ENCODE measurements around the gene GSG1. TPM values are rescaled to one million over a fixed set of nuclear protein-coding genes. Genes with fewer than 3 reads are reported as not detected.

GSG1 gene
- total and polyA plus RNA-seq, 2 donors (not counting 3 experiments of a cell fraction or from before 2014, with no cell fraction given), result not detected

GRCh38 chr12:13144266-13144828, 40.9 kb upstream of the GSG1 start:
- ChIA-PET POLR2A (no interaction called here), CTCF (no interaction called here)
- Histone ChIP-seq H3K36me3 (ENCODE audit: control insufficient read depth in 2 of 2, extremely low read depth in 1 of 2, insufficient read depth in 2 of 2, low read length in 2 of 2) (no peaks in the 10 kb centered on the region), H3K9me1 (replicated peaks; ENCODE audit: control insufficient read depth, extremely low read depth, insufficient read depth, low read length) (no peaks in the 10 kb centered on the region), H3K9me3 (replicated peaks; ENCODE audit: control insufficient read depth, insufficient read depth, low read length) (no peaks in the 10 kb centered on the region), H3K9ac (replicated peaks; ENCODE audit: extremely low read depth, insufficient read depth, low read length) (no peak overlapping the region), H2AFZ (ENCODE audit: low read depth, low read length) (peak overlapping the region; percentile 66), H3K4me2 (ENCODE audit: insufficient read depth, low read length) (peak overlapping the region; percentile 19), H3K79me2 (ENCODE audit: control insufficient read depth, insufficient read depth, low read length) (no peaks in the 10 kb centered on the region), H3K27ac (ENCODE audit: insufficient read depth, low read depth, low read length) (no peak overlapping the region), H3K27me3 (ENCODE audit: control insufficient read depth in 2 of 2, insufficient read depth in 2 of 2, low read length in 2 of 2) (no peaks in the 10 kb centered on the region), H3K4me1 (ENCODE audit: control insufficient read depth, extremely low read depth, insufficient read depth, low read length) (peaks cover 12% of the 10 kb centered on the region), H3K4me3 (replicated peaks in 1 of 3; ENCODE audit: insufficient read depth in 1 of 3, low read depth in 1 of 3, low read length in 3 of 3) (no peak overlapping the region), H4K20me1 (replicated peaks; ENCODE audit: control insufficient read depth, extremely low read depth, insufficient read depth, low read length) (no peaks in the 10 kb centered on the region)
- dilution Hi-C loops (cut with MboI; ENCODE audit: extremely low pct_ligation_motif_present, low sequenced_read_pairs), result no loop called here
- intact Hi-C loops (cut with micrococcal nuclease), result no loop called here
- TF ChIP-seq POLR2AphosphoS5 (IDR thresholded peaks at IDR 0.05; ENCODE audit: insufficient read depth, low read depth, low read length), result peak; percentile 19
- no peak for TF ChIP-seq POLR2A (IDR thresholded peaks at IDR 0.05; ENCODE audit: low read depth, low read length)
- FAIRE-seq, result peak; percentile 86
- peak; percentile 17 for DNase-seq (ENCODE audit: low read depth, low spot score)
- BruUV-seq (replicated peaks), result no TSS peak

DNA sequence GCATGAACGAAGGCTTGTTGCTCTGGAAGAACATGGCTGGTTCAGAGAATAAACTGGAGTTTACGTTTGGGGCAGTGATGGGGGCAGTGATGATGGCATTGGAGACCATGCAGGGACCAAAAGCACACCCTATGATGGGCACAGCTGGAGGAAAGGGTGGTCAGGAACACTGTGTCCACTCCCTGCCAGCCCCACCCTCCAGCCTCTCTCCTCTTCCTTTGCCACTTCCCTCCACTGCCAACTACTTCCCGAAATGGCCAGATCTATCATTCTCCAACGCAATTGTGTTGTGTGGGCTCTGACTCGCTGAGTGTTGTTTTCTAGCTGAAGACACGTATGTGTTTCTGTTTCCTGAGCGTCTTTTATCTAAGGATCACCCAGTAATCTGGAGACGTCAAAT, 39.3 kb upstream of the GSG1 start:
- Histone ChIP-seq H3K4me2 (ENCODE audit: insufficient read depth, low read length) (no peak overlapping the region), H3K9ac (replicated peaks; ENCODE audit: extremely low read depth, insufficient read depth, low read length) (no peak overlapping the region), H3K36me3 (ENCODE audit: control insufficient read depth in 2 of 2, extremely low read depth in 1 of 2, insufficient read depth in 2 of 2, low read length in 2 of 2) (no peaks in the 10 kb centered on the region), H3K27me3 (ENCODE audit: control insufficient read depth in 2 of 2, insufficient read depth in 2 of 2, low read length in 2 of 2) (no peaks in the 10 kb centered on the region), H3K9me1 (replicated peaks; ENCODE audit: control insufficient read depth, extremely low read depth, insufficient read depth, low read length) (no peaks in the 10 kb centered on the region), H4K20me1 (replicated peaks; ENCODE audit: control insufficient read depth, extremely low read depth, insufficient read depth, low read length) (no peaks in the 10 kb centered on the region), H3K79me2 (ENCODE audit: control insufficient read depth, insufficient read depth, low read length) (no peaks in the 10 kb centered on the region), H3K4me1 (ENCODE audit: control insufficient read depth, extremely low read depth, insufficient read depth, low read length) (peaks cover 12% of the 10 kb centered on the region), H2AFZ (ENCODE audit: low read depth, low read length) (no peak overlapping the region), H3K27ac (ENCODE audit: insufficient read depth, low read depth, low read length) (no peak overlapping the region), H3K4me3 (replicated peaks in 1 of 3; ENCODE audit: insufficient read depth in 1 of 3, low read depth in 1 of 3, low read length in 3 of 3) (no peak overlapping the region), H3K9me3 (replicated peaks; ENCODE audit: control insufficient read depth, insufficient read depth, low read length) (no peaks in the 10 kb centered on the region)
- POLR2A ChIA-PET, result interaction anchor here (0.6 kb wide), 1 partner anchor 171 kb away, joined by 8 read pairs; no protein-coding TSS in a partner anchor
- dilution Hi-C loops (cut with MboI; ENCODE audit: extremely low pct_ligation_motif_present, low sequenced_read_pairs), result no loop called here
- FAIRE-seq (peak; percentile 43), DNase-seq (ENCODE audit: low read depth, low spot score) (no peak)
- CTCF ChIA-PET, result interaction anchor here (0.8 to 1.6 kb wide), 2 partner anchors 9 to 53 kb away, joined by 3 to 4 read pairs; partner anchors contain the start of gene EMP1
- intact Hi-C loops (cut with micrococcal nuclease), result no loop called here
- no TSS peak for BruUV-seq (replicated peaks)
- TF ChIP-seq GATA2 (IDR thresholded peaks at IDR 0.05; ENCODE audit: insufficient read depth, insufficient read length, low read depth, low read length), result no peak
- TF ChIP-seq JUN (IDR thresholded peaks at IDR 0.05; ENCODE audit: borderline replicate concordance, insufficient read depth, insufficient read length, low read depth), result no peak
- TF ChIP-seq FOS (IDR thresholded peaks at IDR 0.05; ENCODE audit: borderline replicate concordance, insufficient read depth, low read length), result no peak
- no peak for TF ChIP-seq MYC (IDR thresholded peaks at IDR 0.05; ENCODE audit: low read depth, low read length)
- no peak for TF ChIP-seq POLR2AphosphoS5 (IDR thresholded peaks at IDR 0.05; ENCODE audit: insufficient read depth, low read depth, low read length)
- no peak for TF ChIP-seq CTCF (IDR thresholded peaks at IDR 0.05; ENCODE audit: extremely low read depth in 1 of 2, insufficient read depth in 1 of 2, low read depth in 1 of 2, low read length in 2 of 2)
- TF ChIP-seq EZH2 (IDR thresholded peaks at IDR 0.05; ENCODE audit: borderline replicate concordance, low read depth, low read length, severe bottlenecking), result no peak
- no peak for TF ChIP-seq POLR2A (IDR thresholded peaks at IDR 0.05; ENCODE audit: low read depth, low read length)
- TF ChIP-seq, protein P1, sequence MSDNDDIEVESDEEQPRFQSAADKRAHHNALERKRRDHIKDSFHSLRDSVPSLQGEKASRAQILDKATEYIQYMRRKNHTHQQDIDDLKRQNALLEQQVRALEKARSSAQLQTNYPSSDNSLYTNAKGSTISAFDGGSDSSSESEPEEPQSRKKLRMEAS (IDR thresholded peaks at IDR 0.05; ENCODE audit: insufficient read depth, insufficient read length), result no peak

Data from endothelial cell of umbilical vein (primary cell).